Bronchus fibroblast of lung (primary cell): ENCODE results near the gene CGB3. TPM values are rescaled to one million over a fixed set of nuclear protein-coding genes. Genes with fewer than 3 reads are reported as not detected.

Source experiments
- total RNA-seq: library from RNA; depleted of rRNA; stranded (reverse); fragments of >200 nt; gene quantifications from 2 replicates; pipeline ENCODE4 v1.2.3, GENCODE V29; 2015

CGB3 gene
- not detected in 2 replicates for total RNA-seq

DNA sequence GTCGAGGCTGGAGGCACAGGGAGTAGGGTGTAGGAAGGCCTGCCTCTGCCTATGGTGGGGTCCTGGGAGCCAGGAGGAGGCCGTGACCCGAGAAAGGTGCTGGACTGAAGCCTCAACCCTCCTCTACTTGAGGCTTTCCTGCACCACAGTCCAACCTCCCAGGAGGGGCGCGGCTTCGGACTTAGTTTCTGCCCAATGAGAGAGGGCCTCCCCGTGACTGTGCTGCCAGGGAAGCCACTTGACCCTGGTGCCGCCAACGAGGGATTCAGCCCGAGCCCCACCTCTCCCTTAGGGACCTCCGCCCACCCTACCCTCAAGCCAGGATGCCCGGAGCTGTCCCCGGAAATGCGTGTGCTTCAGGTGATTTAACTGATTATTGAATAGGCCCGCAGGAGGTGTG lies at the start of gene CGB3:
CGB3 (minus strand) TSS at position 101 of the 400 bp plus-strand sequence. CDS start 362 bp downstream, outside the sequence.

DNA sequence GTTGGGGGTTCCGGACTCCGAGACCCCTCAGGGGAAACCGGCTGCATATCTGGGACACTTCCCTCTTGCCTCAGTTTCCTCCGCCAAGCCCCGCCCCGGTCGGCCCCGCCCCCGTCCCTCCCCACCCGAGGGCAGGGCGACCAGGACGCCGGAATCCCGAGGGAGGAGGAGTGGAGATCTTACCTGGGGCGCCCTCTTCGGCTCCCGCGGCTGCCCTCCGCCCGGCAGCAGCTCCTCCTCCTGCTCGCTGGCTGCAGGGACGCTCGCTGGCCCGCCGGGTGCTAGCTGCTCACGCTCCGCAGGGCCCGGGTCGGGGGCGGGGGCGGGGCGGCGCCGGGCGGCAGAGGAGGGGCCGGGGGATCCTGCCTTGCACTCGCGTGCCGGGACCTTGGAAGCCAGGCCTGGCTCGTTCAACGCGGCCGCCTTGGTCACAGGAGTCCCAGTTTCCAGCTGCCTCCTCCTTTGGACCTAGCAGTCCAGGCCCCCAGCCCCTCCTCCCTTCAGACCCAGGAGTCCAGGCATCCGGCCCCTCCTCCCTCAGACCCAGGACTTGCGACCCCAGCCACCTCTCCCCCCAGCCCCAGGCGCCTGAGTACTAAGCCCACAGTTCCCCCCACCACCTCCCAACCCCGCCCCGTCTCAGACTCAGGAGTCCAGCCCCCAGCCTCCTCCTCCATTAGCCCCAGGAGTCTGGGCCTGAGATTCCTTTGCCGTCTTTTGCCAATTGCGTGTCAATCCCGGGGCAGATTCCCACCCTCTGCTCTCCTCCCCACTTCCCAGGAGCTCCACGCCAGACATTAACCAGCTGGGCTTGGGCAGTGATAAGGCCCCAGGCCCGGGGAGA lies 40.9 kb upstream of the CGB3 start, which contains the start of gene NTF4:
NTF4 (minus strand) TSS at position 51 of the 844 bp plus-strand sequence. CDS start 2,821 bp downstream, outside the sequence.

DNA sequence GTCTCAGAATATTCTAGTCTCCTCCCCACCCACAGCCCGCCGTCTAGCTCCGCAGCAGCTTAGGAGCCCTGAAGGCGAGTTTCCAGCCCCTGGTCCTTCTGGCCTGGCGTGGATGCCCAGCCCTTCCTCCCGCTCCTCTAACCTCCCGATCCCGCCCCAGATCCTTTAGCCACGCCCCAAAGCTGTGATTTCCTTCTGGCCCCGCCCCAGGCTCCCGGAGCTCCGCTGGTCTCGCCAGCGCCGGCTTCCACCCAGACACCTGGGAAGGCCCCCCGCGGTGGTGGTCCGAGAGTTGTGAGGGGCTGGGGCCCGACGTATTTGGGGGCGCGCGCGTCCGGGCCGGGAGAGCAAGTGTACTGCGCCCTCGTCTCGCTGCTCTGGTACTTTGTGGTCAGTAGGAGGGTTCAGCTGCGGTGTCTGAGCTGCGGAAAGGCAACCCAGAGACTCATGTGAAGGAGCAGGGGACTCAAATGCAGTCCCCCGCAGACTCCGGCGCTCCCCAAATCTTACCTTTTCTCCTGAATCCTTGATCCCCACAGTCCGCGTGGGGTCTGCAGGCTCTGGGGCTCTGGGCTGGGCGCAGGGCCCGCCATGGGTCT lies 33.6 kb upstream of the CGB3 start, which contains the start of gene CGB7:
CGB7 (minus strand) TSS at position 114 of the 599 bp plus-strand sequence. CDS start 2,374 bp downstream, outside the sequence.

DNA sequence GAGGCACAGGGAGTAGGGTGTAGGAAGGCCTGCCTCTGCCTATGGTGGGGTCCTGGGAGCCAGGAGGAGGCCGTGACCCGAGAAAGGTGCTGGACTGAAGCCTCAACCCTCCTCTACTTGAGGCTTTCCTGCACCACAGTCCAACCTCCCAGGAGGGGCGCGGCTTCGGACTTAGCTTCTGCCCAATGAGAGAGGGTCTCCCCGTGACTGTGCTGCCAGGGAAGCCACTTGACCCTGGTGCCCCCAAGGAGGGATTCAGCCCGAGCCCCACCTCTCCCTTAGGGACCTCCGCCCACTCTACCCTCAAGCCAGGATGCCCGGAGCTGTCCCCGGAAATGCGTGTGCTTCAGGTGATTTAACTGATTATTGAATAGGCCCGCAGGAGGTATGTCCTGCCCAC lies 24.9 kb upstream of the CGB3 start, which contains the start of gene CGB8:
CGB8 (minus strand) TSS at position 101 of the 400 bp plus-strand sequence. CDS start 372 bp downstream, outside the sequence.

DNA sequence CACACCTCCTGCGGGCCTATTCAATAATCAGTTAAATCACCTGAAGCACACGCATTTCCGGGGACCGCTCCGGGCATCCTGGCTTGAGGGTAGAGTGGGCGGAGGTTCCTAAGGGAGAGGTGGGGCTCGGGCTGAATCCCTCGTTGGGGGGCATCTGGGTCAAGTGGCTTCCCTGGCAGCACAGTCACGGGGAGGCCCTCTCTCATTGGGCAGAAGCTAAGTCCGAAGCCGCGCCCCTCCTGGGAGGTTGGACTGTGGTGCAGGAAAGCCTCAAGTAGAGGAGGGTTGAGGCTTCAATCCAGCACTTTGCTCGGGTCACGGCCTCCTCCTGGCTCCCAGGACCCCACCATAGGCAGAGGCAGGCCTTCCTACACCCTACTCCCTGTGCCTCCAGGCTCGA lies 19.4 kb upstream of the CGB3 start, which contains the start of gene CGB5:
CGB5 (plus strand) TSS at position 301 of the 400 bp plus-strand sequence. CDS start 362 bp downstream, outside the sequence.

DNA sequence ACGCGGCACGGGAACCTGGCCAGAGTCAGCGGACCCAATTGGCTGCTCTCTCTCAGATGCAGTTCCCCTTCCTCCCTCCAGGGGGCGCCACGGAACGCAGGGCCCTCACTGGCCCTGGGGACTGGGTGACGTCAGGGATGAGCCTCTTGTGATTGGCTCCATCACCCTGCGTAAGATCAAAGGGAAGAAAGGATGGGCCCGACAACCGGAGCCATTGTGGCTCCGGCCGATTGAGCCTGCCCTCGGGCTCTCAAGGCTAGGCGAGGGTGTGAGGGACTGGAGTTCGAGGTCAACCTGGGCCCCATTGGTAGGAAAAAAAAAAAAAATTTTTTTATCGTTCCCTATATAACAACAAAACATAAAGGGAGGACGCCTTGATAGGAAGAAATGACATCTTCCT lies 12.7 kb upstream of the CGB3 start, which contains the start of gene CGB1:
CGB1 (minus strand) TSS at position 81 of the 400 bp plus-strand sequence. CDS start 184 bp downstream, outside the sequence.

DNA sequence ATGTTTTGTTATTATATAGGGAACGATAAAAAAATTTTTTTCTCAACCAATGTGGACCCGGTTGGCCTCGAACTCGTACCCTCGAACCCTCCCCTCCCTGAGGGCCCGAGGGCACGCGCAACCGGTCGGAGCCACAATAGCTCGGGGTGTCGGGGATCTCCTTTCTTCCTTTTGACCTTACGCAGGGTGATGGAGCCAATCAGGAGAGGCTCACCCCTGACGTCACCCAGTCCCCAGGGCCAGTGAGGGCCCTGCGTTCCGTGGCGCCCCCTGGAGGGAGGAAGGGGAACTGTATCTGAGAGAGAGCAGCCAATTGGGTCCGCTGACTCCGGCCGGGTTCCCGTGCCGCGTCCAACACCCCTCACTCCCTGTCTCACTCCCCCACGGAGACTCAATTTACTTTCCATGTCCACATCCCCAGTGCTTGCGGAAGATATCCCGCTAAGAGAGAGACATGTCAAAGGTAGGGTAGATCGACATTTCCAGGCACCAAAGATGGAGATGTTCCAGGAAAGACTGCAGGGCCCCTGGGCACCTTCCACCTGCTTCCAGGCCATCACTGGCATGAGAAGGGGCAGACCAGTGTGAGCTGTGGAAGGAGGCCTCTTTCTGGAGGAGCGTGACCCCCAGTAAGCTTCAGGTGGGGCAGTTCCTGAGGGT lies 7.6 kb upstream of the CGB3 start, which contains the start of gene CGB2:
CGB2 (plus strand) TSS at position 249 of the 660 bp plus-strand sequence; CDS start at position 455, 206 bp downstream.

DNA sequence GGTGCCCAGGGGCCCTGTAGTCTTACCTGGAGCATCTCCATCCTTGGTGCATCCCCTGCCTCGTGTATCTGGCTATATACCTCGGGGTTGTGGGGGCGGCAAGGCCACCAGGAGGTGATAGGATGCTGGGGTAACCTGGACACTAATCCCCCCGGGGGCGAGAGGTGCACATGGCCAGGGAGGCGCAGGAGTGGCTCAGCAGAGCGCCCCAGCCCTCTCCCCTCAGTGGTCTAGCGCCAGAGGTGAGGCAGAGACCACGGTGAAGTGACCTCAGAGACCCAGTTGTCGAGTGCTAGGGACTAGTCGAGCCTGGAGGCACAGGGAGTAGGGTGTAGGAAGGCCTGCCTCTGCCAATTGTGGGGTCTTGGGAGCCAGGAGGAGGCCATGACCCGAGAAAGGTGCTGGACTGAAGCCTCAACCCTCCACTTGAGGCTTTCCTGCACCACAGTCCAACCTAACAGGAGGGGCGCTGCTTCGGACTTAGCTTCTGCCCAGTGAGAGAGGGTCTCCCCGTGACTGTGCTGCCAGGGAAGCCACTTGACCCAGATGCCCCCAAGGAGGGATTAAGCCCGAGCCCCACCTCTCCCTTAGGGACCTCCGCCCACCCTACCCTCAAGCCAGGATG lies 7.0 kb downstream of the CGB3 start, which contains the start of gene LHB:
LHB (minus strand) TSS at position 51 of the 625 bp plus-strand sequence; CDS start at position 41, 10 bp downstream.

DNA sequence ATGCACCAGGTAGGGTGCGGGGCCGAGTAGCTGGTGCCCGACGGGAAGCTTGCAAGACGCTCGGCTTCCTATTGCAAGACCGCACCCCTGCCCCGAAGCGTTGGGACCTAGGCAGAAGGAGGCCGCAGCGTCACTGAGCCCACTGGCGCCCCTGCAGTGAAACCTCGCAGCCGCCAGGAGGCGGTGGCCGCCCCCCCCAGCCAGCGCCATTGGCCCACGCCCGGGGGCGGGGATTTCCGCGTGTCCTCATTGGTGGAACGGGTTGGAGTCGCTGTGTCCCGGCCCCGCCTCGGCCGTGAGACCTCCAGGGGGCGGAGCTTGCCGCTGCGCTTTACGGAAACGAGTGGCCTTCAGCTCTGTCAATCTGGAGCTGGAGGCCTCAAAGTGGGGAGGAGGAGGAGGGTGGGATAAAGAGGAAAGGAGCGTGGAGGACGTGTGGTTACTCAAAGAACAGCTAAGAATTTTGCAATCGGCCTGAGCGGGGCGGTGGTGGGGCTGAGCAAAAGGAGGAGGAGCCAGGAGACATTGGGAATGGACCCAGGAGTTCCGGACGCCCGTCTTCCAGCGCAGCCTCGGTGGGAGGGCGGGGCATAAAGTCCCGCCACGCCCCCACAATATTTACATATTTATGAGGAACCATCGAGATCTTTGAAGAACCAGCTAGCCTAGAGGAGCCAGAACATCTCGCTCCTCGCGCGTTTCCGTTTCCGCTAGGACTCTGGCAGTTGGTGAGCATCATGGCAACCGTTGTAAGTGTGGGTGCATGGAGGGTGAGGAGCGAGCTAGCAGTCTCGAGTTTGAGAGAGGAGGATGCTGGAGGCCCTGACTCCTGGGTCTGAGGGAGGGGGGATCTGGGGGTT lies 30.7 kb downstream of the CGB3 start, which contains the start of the genes GYS1 and RUVBL2:
GYS1 (minus strand) TSS at position 135 of the 860 bp plus-strand sequence. CDS start 197 bp downstream, outside the sequence.
RUVBL2 (plus strand) TSS at position 713 of the 860 bp plus-strand sequence; CDS start at position 738, 25 bp downstream.

Other genes starting within 250 kb of the CGB3 start
- 61.5 and 67.0 TPM in 2 replicates for gene BCAT2, start 213.3 kb downstream of the CGB3 start, total RNA-seq
- gene HSD17B14, start 187.8 kb downstream of the CGB3 start, total RNA-seq: 2.7 and 6.5 TPM in 2 replicates
- gene PLEKHA4, start 155.7 kb downstream of the CGB3 start, total RNA-seq: 11.4 and 20.1 TPM in 2 replicates
- 23.3 and 33.8 TPM in 2 replicates for gene PPP1R15A, start 151.9 kb downstream of the CGB3 start, total RNA-seq
- 0.17 and 0.45 TPM in 2 replicates for gene TULP2, start 125.6 kb downstream of the CGB3 start, total RNA-seq
- 166 and 176 TPM in 2 replicates for gene NUCB1, start 124.0 kb downstream of the CGB3 start, total RNA-seq
- not detected in 2 replicates for gene DHDH, start 90.6 kb downstream of the CGB3 start, total RNA-seq
- 127 and 135 TPM in 2 replicates for gene BAX, start 69.5 kb downstream of the CGB3 start, total RNA-seq
- 3,185 and 3,463 TPM in 2 replicates for gene FTL, start 59.0 kb downstream of the CGB3 start, total RNA-seq
- gene GYS1, start 31.0 kb downstream of the CGB3 start, total RNA-seq: 28.7 and 30.8 TPM in 2 replicates
- gene RUVBL2, start 30.4 kb downstream of the CGB3 start, total RNA-seq: 350 and 368 TPM in 2 replicates
- 0.45 TPM in 1 of 2 replicates, not detected in the other for gene LHB, start 7.2 kb downstream of the CGB3 start, total RNA-seq
- 0.34 TPM in 1 of 2 replicates, not detected in the other for gene CGB2, start 7.6 kb upstream of the CGB3 start, total RNA-seq
- 2.9 TPM in 1 of 2 replicates, not detected in the other for gene CGB1, start 12.6 kb upstream of the CGB3 start, total RNA-seq
- not detected in 2 replicates for gene CGB5, start 19.5 kb upstream of the CGB3 start, total RNA-seq
- gene CGB8, start 24.8 kb upstream of the CGB3 start, total RNA-seq: not detected in 2 replicates
- 0.30 and 0.34 TPM in 2 replicates for gene CGB7, start 33.4 kb upstream of the CGB3 start, total RNA-seq
- gene NTF4, start 40.5 kb upstream of the CGB3 start, total RNA-seq: not detected in 2 replicates
- not detected in 2 replicates for gene KCNA7, start 48.4 kb upstream of the CGB3 start, total RNA-seq
- 178 and 179 TPM in 2 replicates for gene SNRNP70, start 61.1 kb upstream of the CGB3 start, total RNA-seq
- gene LIN7B, start 90.0 kb upstream of the CGB3 start, total RNA-seq: 4.7 and 5.2 TPM in 2 replicates
- 2.2 and 3.3 TPM in 2 replicates for gene C19orf73, start 94.8 kb upstream of the CGB3 start, total RNA-seq
- gene PPFIA3, start 95.2 kb upstream of the CGB3 start, total RNA-seq: 2.2 TPM in 2 replicates
- not detected in 2 replicates for gene HRC, start 131.1 kb upstream of the CGB3 start, total RNA-seq
- 10.4 and 12.1 TPM in 2 replicates for gene TRPM4, start 133.5 kb upstream of the CGB3 start, total RNA-seq